ENCODE measurements around the gene UPF3A. TPM values are rescaled to one million over a fixed set of nuclear protein-coding genes. Genes with fewer than 3 reads are reported as not detected.

Gene UPF3A
- total and polyA plus RNA-seq, 9 of the 15 experiments (the other 6 are each of a cell fraction or from before 2014, with no cell fraction given), result 15.6 to 76.5 (median 40.9) TPM

DNA sequence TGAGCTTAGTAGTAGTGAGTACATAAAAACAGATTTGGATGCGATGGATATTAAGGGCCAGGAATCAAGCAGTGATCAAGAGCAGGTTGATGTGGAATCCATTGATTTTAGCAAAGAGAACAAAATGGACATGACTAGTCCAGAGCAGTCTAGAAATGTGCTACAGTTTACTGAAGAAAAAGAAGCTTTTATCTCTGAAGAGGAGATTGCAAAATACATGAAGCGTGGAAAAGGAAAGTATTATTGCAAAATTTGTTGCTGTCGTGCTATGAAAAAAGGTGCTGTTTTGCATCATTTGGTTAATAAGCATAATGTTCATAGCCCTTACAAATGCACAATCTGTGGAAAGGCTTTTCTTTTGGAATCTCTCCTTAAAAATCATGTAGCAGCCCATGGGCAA is 44.3 kb downstream of the UPF3A start:
- Histone ChIP-seq H2AFZ (ENCODE audit: low read depth, low read length) (no peak overlapping the region), H3K9me3 (replicated peaks; ENCODE audit: control insufficient read depth, insufficient read depth, low read depth, low read length) (no peaks in the 10 kb centered on the region), H3K9me1 (ENCODE audit: control insufficient read depth, insufficient read depth, low read length) (peaks cover 5% of the 10 kb centered on the region), H3K79me2 (ENCODE audit: control insufficient read depth, insufficient read depth, low read length) (peaks cover 34% of the 10 kb centered on the region), H3K27me3 (ENCODE audit: control insufficient read depth in 2 of 2, insufficient read depth in 2 of 2, low read length in 2 of 2) (no peaks in the 10 kb centered on the region), H4K20me1 (replicated peaks; ENCODE audit: control insufficient read depth, insufficient read depth, low read length) (no peaks in the 10 kb centered on the region), H3K4me1 (replicated peaks in 1 of 2; ENCODE audit: control insufficient read depth in 2 of 2, insufficient read depth in 2 of 2, low read length in 2 of 2) (peaks cover 0 to 1% of the 10 kb centered on the region in 2 experiments; a peak in 3 of 5 replicates), H3K4me2 (ENCODE audit: insufficient read depth, low read length) (no peak overlapping the region), H3K9ac (ENCODE audit: insufficient read depth in 1 of 2, low read depth in 2 of 2, low read length in 2 of 2) (no peak overlapping the region), H3K36me3 (ENCODE audit: control insufficient read depth, insufficient read depth, low read length) (peaks cover 66% of the 10 kb centered on the region), H3K27ac (ENCODE audit: extremely low read depth, low read depth, low read length) (no peak overlapping the region), H3K4me3 (no peak overlapping the region)
- DNase-seq (ENCODE audit: extremely low read depth in 1 of 4, low spot score in 3 of 4) (no peak), ATAC-seq (no peak), FAIRE-seq (no peak)
- BruUV-seq (replicated peaks), result no TSS peak
- CTCF ChIA-PET (ENCODE audit: low intra/inter-chr PET ratio), result no interaction called here
- 78% methylated on average over 3 of the region's 3 CpGs for WGBS (ENCODE audit: insufficient coverage, low coverage, missing lambda C conversion rate)
- in situ Hi-C loops (cut with MboI) (no loop called here), intact Hi-C loops (cut with micrococcal nuclease) (no loop called here)
- POLR2A ChIA-PET, result interaction anchor here (0.6 to 2.5 kb wide), 2 partner anchors 8 to 44 kb away, joined by 3 to 6 read pairs; partner anchors contain the start of gene UPF3A
- TF ChIP-seq, protein P1, sequence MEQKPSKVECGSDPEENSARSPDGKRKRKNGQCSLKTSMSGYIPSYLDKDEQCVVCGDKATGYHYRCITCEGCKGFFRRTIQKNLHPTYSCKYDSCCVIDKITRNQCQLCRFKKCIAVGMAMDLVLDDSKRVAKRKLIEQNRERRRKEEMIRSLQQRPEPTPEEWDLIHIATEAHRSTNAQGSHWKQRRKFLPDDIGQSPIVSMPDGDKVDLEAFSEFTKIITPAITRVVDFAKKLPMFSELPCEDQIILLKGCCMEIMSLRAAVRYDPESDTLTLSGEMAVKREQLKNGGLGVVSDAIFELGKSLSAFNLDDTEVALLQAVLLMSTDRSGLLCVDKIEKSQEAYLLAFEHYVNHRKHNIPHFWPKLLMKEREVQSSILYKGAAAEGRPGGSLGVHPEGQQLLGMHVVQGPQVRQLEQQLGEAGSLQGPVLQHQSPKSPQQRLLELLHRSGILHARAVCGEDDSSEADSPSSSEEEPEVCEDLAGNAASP (IDR thresholded peaks at IDR 0.05), result no peak
- TF ChIP-seq SIX5 (IDR thresholded peaks at IDR 0.05; ENCODE audit: borderline replicate concordance in 1 of 2, insufficient read depth in 1 of 2, low read depth in 1 of 2, low read length in 2 of 2) (no peak), CEBPB (tag; IDR thresholded peaks at IDR 0.05) (peak; percentile 54), POLR2A (conservative IDR thresholded peaks at IDR 0.05) (0 out of 2 replicates have a peak, but pooled peaks have one; percentile 18), MCM2 (IDR thresholded peaks at IDR 0.05; ENCODE audit: low read depth) (no peak), STAG1 (CRISPR knock-in tag; IDR thresholded peaks at IDR 0.05; ENCODE audit: borderline replicate concordance) (no peak), ELF1 (tag; IDR thresholded peaks at IDR 0.05) (no peak), RBM22 (IDR thresholded peaks at IDR 0.05; ENCODE audit: low read depth, low read length, poor library complexity, severe bottlenecking) (no peak), CBFA2T2 (conservative IDR thresholded peaks at IDR 0.05) (no peak), ZNF696 (CRISPR knock-in tag; conservative IDR thresholded peaks at IDR 0.05) (no peak), PHB (CRISPR knock-in tag; IDR thresholded peaks at IDR 0.05) (no peak)
- TF ChIP-seq, protein P2, sequence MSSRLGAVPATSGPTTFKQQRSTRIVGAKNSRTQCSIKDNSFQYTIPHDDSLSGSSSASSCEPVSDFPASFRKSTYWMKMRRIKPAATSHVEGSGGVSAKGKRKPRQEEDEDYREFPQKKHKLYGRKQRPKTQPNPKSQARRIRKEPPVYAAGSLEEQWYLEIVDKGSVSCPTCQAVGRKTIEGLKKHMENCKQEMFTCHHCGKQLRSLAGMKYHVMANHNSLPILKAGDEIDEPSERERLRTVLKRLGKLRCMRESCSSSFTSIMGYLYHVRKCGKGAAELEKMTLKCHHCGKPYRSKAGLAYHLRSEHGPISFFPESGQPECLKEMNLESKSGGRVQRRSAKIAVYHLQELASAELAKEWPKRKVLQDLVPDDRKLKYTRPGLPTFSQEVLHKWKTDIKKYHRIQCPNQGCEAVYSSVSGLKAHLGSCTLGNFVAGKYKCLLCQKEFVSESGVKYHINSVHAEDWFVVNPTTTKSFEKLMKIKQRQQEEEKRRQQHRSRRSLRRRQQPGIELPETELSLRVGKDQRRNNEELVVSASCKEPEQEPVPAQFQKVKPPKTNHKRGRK (tag; IDR thresholded peaks at IDR 0.05), result no peak
- TF ChIP-seq, protein P3, sequence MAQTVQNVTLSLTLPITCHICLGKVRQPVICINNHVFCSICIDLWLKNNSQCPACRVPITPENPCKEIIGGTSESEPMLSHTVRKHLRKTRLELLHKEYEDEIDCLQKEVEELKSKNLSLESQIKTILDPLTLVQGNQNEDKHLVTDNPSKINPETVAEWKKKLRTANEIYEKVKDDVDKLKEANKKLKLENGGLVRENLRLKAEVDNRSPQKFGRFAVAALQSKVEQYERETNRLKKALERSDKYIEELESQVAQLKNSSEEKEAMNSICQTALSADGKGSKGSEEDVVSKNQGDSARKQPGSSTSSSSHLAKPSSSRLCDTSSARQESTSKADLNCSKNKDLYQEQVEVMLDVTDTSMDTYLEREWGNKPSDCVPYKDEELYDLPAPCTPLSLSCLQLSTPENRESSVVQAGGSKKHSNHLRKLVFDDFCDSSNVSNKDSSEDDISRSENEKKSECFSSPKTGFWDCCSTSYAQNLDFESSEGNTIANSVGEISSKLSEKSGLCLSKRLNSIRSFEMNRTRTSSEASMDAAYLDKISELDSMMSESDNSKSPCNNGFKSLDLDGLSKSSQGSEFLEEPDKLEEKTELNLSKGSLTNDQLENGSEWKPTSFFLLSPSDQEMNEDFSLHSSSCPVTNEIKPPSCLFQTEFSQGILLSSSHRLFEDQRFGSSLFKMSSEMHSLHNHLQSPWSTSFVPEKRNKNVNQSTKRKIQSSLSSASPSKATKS (CRISPR knock-in tag; IDR thresholded peaks at IDR 0.05), result no peak
- TF ChIP-seq, protein P4, sequence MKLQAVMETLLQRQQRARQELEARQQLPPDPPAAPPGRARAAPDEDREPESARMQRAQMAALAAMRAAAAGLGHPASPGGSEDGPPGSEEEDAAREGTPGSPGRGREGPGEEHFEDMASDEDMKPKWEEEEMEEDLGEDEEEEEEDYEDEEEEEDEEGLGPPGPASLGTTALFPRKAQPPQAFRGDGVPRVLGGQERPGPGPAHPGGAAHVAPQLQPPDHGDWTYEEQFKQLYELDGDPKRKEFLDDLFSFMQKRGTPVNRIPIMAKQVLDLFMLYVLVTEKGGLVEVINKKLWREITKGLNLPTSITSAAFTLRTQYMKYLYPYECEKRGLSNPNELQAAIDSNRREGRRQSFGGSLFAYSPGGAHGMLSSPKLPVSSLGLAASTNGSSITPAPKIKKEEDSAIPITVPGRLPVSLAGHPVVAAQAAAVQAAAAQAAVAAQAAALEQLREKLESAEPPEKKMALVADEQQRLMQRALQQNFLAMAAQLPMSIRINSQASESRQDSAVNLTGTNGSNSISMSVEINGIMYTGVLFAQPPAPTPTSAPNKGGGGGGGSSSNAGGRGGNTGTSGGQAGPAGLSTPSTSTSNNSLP (IDR thresholded peaks at IDR 0.05; ENCODE audit: borderline replicate concordance, low read depth, low read length), result no peak

All from K562 (cell line).